Breast epithelium (tissue), 4 donors: ENCODE data around the gene CT45A10. TPM values are rescaled to one million over a fixed set of nuclear protein-coding genes. Genes with fewer than 3 reads are reported as not detected.
"Not testable (repeated sequence)": the region's sequence is repeated elsewhere in the genome, so short reads cannot be mapped to it uniquely, and the experiment has no call there.

Experiments
- DNase-seq, 2 donors: peaks; one replicate each; pipeline ENCODE4 v3.0.0-alpha.2; 2019; ENCODE audit warnings: low spot score in 2 of 2
- H3K27ac ChIP-seq, 2 donors: fragments of 200-600 bp; sonication (generic) in 1 of 2; one replicate each; pipeline ENCODE4 v1.5.1; 2016 to 2019; ENCODE audit warnings: mild to moderate bottlenecking in 1 of 2
- H3K27me3 ChIP-seq, 2 donors: fragments of 200-600 bp; sonication (generic) in 1 of 2; one replicate each; pipeline versions ENCODE4 v1.5.1 to v1.6.0; 2017 to 2019; ENCODE audit warnings: control low read depth in 1 of 2, mild to moderate bottlenecking in 1 of 2
- H3K36me3 ChIP-seq: fragments of 200-600 bp; one replicate; pipeline ENCODE4 v1.5.1; 2019
- H3K4me1 ChIP-seq, 2 donors: fragments of 200-600 bp; sonication (generic); one replicate each; pipeline ENCODE4 v1.5.1; 2016 to 2019; ENCODE audit warnings: control low read depth in 1 of 2
- H3K4me3 ChIP-seq, 3 donors: fragments of 200-600 bp; sonication (generic); 1 replicate in 2 of 3; 2 replicates in 1 of 3; pipeline ENCODE4 v1.5.1; 2016 to 2019; ENCODE audit warnings: mild to moderate bottlenecking in 3 of 3, moderate library complexity in 2 of 3
- H3K9me3 ChIP-seq, 2 donors: fragments of 200-600 bp; sonication (generic) in 1 of 2; one replicate each; pipeline ENCODE4 v1.5.1; 2016 to 2019; ENCODE audit warnings: control low read depth in 1 of 2
- CTCF ChIP-seq, 3 donors: fragments of 450-650 bp; IDR thresholded peaks; one replicate each; pipeline ENCODE4 v1.5.1; 2016 to 2017; ENCODE audit warnings: antibody characterized with exemption in 3 of 3, mild to moderate bottlenecking in 3 of 3, moderate library complexity in 3 of 3
- POLR2A ChIP-seq: fragments of 450-650 bp; IDR thresholded peaks from one replicate; pipeline ENCODE4 v1.6.1; 2016; ENCODE audit warnings: antibody characterized with exemption, mild to moderate bottlenecking, moderate library complexity
- POLR2AphosphoS5 ChIP-seq, 3 donors: sonication (generic); formaldehyde crosslinking; IDR thresholded peaks; one replicate each; pipeline ENCODE4 v1.6.1; 2017; ENCODE audit warnings: antibody characterized with exemption in 3 of 3
- intact Hi-C: fragments of 100-400 bp; cut with DNase I; formaldehyde crosslinking; loops from one replicate; pipeline ENCODE4 v1.15.1; 2023; ENCODE audit warnings: low total_unique reads
- total RNA-seq, 3 donors: library from RNA; depleted of rRNA; stranded (reverse); fragments of >200 nt; gene quantifications; one replicate each; pipeline ENCODE4 v1.1.0, GENCODE V29; 2016

CT45A10 gene
- total RNA-seq = not detected

GRCh38 chrX:135893294-135893817 lies at the start of gene CT45A10, which contains the start of gene SAGE1:
CT45A10 (minus strand) TSS chrX:135893444; CDS start chrX:135885344, 8,100 bp downstream.
SAGE1 (plus strand) TSS chrX:135893716; CDS start chrX:135896243, 2,527 bp downstream.
- no peak for DNase-seq
- Histone ChIP-seq H3K27me3 (peaks cover 0 to 20% of the 10 kb centered on the region in 2 donors), H3K4me3 (no peak within 1 kb of the TSS), H3K36me3 (no peaks in the 10 kb centered on the region), H3K27ac (no peak within 1 kb of the TSS), H3K4me1 (no peaks in the 10 kb centered on the region), H3K9me3 (no peaks in the 10 kb centered on the region)
- intact Hi-C loops = no loop called here
- TF ChIP-seq POLR2A = no peak

GRCh38 chrX:135931644-135932487 lies 38.6 kb upstream of the CT45A10 start:
- Histone ChIP-seq H3K27me3 (peaks cover 0 to 5% of the 10 kb centered on the region in 2 donors), H3K9me3 (no peaks in the 10 kb centered on the region), H3K27ac (no peak overlapping the region), H3K4me1 (no peaks in the 10 kb centered on the region), H3K4me3 (no peak overlapping the region), H3K36me3 (no peaks in the 10 kb centered on the region)
- intact Hi-C loops = no loop called here
- no peak for DNase-seq
- TF ChIP-seq POLR2A (no peak), CTCF (IDR thresholded peaks at IDR 0.05) (peak in 2 of 3 donors; percentile 36 to 48), POLR2AphosphoS5 (IDR thresholded peaks at IDR 0.05) (no peak)

GRCh38 chrX:135927897-135928296 lies 34.7 kb upstream of the CT45A10 start:
- DNase-seq = no peak
- Histone ChIP-seq H3K27me3 (peaks cover 0 to 18% of the 10 kb centered on the region in 2 donors), H3K36me3 (no peaks in the 10 kb centered on the region), H3K9me3 (no peaks in the 10 kb centered on the region), H3K4me1 (no peaks in the 10 kb centered on the region), H3K27ac (no peak overlapping the region), H3K4me3 (no peak overlapping the region)
- intact Hi-C loops = no loop called here
- TF ChIP-seq POLR2AphosphoS5 (IDR thresholded peaks at IDR 0.05) = no peak
- TF ChIP-seq POLR2A = no peak
- no peak for TF ChIP-seq CTCF (IDR thresholded peaks at IDR 0.05)

GRCh38 chrX:135923353-135923752 lies 30.1 kb upstream of the CT45A10 start:
- TF ChIP-seq CTCF (IDR thresholded peaks at IDR 0.05) (no peak), POLR2AphosphoS5 (IDR thresholded peaks at IDR 0.05) (no peak), POLR2A (no peak)
- intact Hi-C loops = no loop called here
- Histone ChIP-seq H3K4me1 (no peaks in the 10 kb centered on the region), H3K9me3 (no peaks in the 10 kb centered on the region), H3K27ac (no peak overlapping the region), H3K27me3 (peaks cover 0 to 33% of the 10 kb centered on the region in 2 donors), H3K4me3 (no peak overlapping the region), H3K36me3 (no peaks in the 10 kb centered on the region)
- DNase-seq = no peak

- H3K9me3 ChIP-seq, H3K36me3 ChIP-seq, H3K27ac ChIP-seq, H3K4me1 ChIP-seq, H3K4me3 ChIP-seq, DNase-seq, intact Hi-C loops: not testable (repeated sequence)
- peaks cover 0 to 47% of the 10 kb centered on the region in 2 donors for H3K27me3 ChIP-seq
These were observed 27.3 kb upstream of the CT45A10 start for GRCh38 chrX:135920516-135920915.

GRCh38 chrX:135914404-135914803 lies 21.2 kb upstream of the CT45A10 start:
- H3K4me3 ChIP-seq = no peak overlapping the region
- peaks cover 0 to 54% of the 10 kb centered on the region in 2 donors for H3K27me3 ChIP-seq
- no peaks in the 10 kb centered on the region for H3K9me3 ChIP-seq
- no peak overlapping the region for H3K27ac ChIP-seq
- H3K36me3 ChIP-seq = no peaks in the 10 kb centered on the region
- no peak for DNase-seq
- no peaks in the 10 kb centered on the region for H3K4me1 ChIP-seq
- TF ChIP-seq CTCF (IDR thresholded peaks at IDR 0.05) = no peak
- TF ChIP-seq POLR2A = no peak
- no peak for TF ChIP-seq POLR2AphosphoS5 (IDR thresholded peaks at IDR 0.05)
- intact Hi-C loops = no loop called here
